ENCODE data around the gene MBTPS1. TPM values are rescaled to one million over a fixed set of nuclear protein-coding genes. Genes with fewer than 3 reads are reported as not detected.

Gene MBTPS1
- total RNA-seq, 2 experiments from 2014 or later: 46.4 to 50.4 TPM

GRCh38 chr16:84032458-84033178 is 84.1 kb downstream of the MBTPS1 start:
- ChIA-PET CTCF (no interaction called here), POLR2A (no interaction called here)
- H3K9me3 Mint-ChIP-seq: peaks cover 7% of the 10 kb centered on the region
- no peaks in the 10 kb centered on the region for H3K36me3 Mint-ChIP-seq (ENCODE audit: low read depth)
- no peak for DNase-seq
- peaks cover 7% of the 10 kb centered on the region for H3K27me3 Mint-ChIP-seq
- peaks cover 12% of the 10 kb centered on the region for H3K4me1 Mint-ChIP-seq
- no peak overlapping the region for H3K4me3 Mint-ChIP-seq
- H3K27ac Mint-ChIP-seq: no peak overlapping the region

GRCh38 chr16:84031556-84031955 is 85.2 kb downstream of the MBTPS1 start:
- ChIA-PET CTCF (no interaction called here), POLR2A (no interaction called here)
- Mint-ChIP-seq H3K36me3 (ENCODE audit: low read depth) (no peaks in the 10 kb centered on the region), H3K9me3 (peaks cover 7% of the 10 kb centered on the region), H3K27me3 (peaks cover 8% of the 10 kb centered on the region), H3K4me3 (no peak overlapping the region), H3K27ac (no peak overlapping the region), H3K4me1 (peaks cover 12% of the 10 kb centered on the region)
- DNase-seq: no peak

GRCh38 chr16:84029297-84030047 is 87.3 kb downstream of the MBTPS1 start:
- H3K4me3 Mint-ChIP-seq: no peak overlapping the region
- CTCF ChIA-PET: no interaction called here
- peaks cover 9% of the 10 kb centered on the region for H3K27me3 Mint-ChIP-seq

GRCh38 chr16:84027625-84028024 is 89.1 kb downstream of the MBTPS1 start:
- H3K4me1 Mint-ChIP-seq: peaks cover 12% of the 10 kb centered on the region
- CTCF ChIA-PET: interaction anchor here (0.7 kb wide), 1 partner anchor 582 kb away, joined by 3 read pairs; no protein-coding TSS in a partner anchor
- POLR2A ChIA-PET: no interaction called here
- no peak overlapping the region for H3K4me3 Mint-ChIP-seq
- H3K27me3 Mint-ChIP-seq: peaks cover 13% of the 10 kb centered on the region
- DNase-seq: no peak
- no peaks in the 10 kb centered on the region for H3K36me3 Mint-ChIP-seq (ENCODE audit: low read depth)
- H3K27ac Mint-ChIP-seq: no peak overlapping the region
- no peaks in the 10 kb centered on the region for H3K9me3 Mint-ChIP-seq

More at GRCh38 chr16:84029297-84030047, 87.3 kb downstream of the MBTPS1 start:
- Mint-ChIP-seq H3K36me3 (ENCODE audit: low read depth) (no peaks in the 10 kb centered on the region), H3K27ac (no peak overlapping the region), H3K9me3 (no peaks in the 10 kb centered on the region), H3K4me1 (peaks cover 12% of the 10 kb centered on the region)
- no peak for DNase-seq
- POLR2A ChIA-PET: no interaction called here

- ChIA-PET CTCF (no interaction called here), POLR2A (no interaction called here)
- H3K4me1 Mint-ChIP-seq: peaks cover 12% of the 10 kb centered on the region
- H3K9me3 Mint-ChIP-seq: peaks cover 2% of the 10 kb centered on the region
- peaks cover 13% of the 10 kb centered on the region for H3K27me3 Mint-ChIP-seq
- H3K27ac Mint-ChIP-seq: no peak overlapping the region
- peaks cover 1% of the 10 kb centered on the region for H3K36me3 Mint-ChIP-seq (ENCODE audit: low read depth)
- DNase-seq: no peak
- H3K4me3 Mint-ChIP-seq: no peak overlapping the region
Measured at GRCh38 chr16:84026606-84027005, 90.1 kb downstream of the MBTPS1 start.

- H3K4me1 Mint-ChIP-seq: peaks cover 7% of the 10 kb centered on the region
- H3K27ac Mint-ChIP-seq: no peak overlapping the region
- H3K36me3 Mint-ChIP-seq (ENCODE audit: low read depth): peaks cover 4% of the 10 kb centered on the region
- no peak for DNase-seq
- ChIA-PET POLR2A (no interaction called here), CTCF (no interaction called here)
- H3K4me3 Mint-ChIP-seq: no peak overlapping the region
- H3K9me3 Mint-ChIP-seq: peaks cover 11% of the 10 kb centered on the region
- H3K27me3 Mint-ChIP-seq: peaks cover 9% of the 10 kb centered on the region
Measured at GRCh38 chr16:84024854-84025253, 91.9 kb downstream of the MBTPS1 start.

- H3K36me3 Mint-ChIP-seq (ENCODE audit: low read depth): peaks cover 4% of the 10 kb centered on the region
- CTCF ChIA-PET: no interaction called here
- no peak overlapping the region for H3K27ac Mint-ChIP-seq
- no peak overlapping the region for H3K4me3 Mint-ChIP-seq
- POLR2A ChIA-PET: no interaction called here
- H3K9me3 Mint-ChIP-seq: peaks cover 11% of the 10 kb centered on the region
- no peak for DNase-seq
- H3K27me3 Mint-ChIP-seq: peaks cover 9% of the 10 kb centered on the region
- H3K4me1 Mint-ChIP-seq: no peaks in the 10 kb centered on the region
Measured at GRCh38 chr16:84022644-84023043, 94.1 kb downstream of the MBTPS1 start.

- POLR2A ChIA-PET: no interaction called here
- peaks cover 7% of the 10 kb centered on the region for H3K27me3 Mint-ChIP-seq
- no peaks in the 10 kb centered on the region for H3K4me1 Mint-ChIP-seq
- CTCF ChIA-PET: no interaction called here
- no peak overlapping the region for H3K4me3 Mint-ChIP-seq
- peaks cover 4% of the 10 kb centered on the region for H3K36me3 Mint-ChIP-seq (ENCODE audit: low read depth)
- no peak overlapping the region for H3K27ac Mint-ChIP-seq
- no peak for DNase-seq
- H3K9me3 Mint-ChIP-seq: peaks cover 11% of the 10 kb centered on the region
Measured at GRCh38 chr16:84021488-84021887, 95.3 kb downstream of the MBTPS1 start.

- H3K4me3 Mint-ChIP-seq: no peak overlapping the region
- CTCF ChIA-PET: no interaction called here
- H3K9me3 Mint-ChIP-seq: peaks cover 11% of the 10 kb centered on the region
- no peak for DNase-seq
- H3K4me1 Mint-ChIP-seq: no peaks in the 10 kb centered on the region
- no peak overlapping the region for H3K27ac Mint-ChIP-seq
- peaks cover 4% of the 10 kb centered on the region for H3K36me3 Mint-ChIP-seq (ENCODE audit: low read depth)
- peaks cover 7% of the 10 kb centered on the region for H3K27me3 Mint-ChIP-seq
- POLR2A ChIA-PET: no interaction called here
Measured at GRCh38 chr16:84020353-84020752, 96.4 kb downstream of the MBTPS1 start.

GRCh38 chr16:84018710-84019109 is 98.0 kb downstream of the MBTPS1 start:
- Mint-ChIP-seq H3K9me3 (peaks cover 11% of the 10 kb centered on the region), H3K27me3 (peaks cover 7% of the 10 kb centered on the region), H3K4me1 (peaks cover 10% of the 10 kb centered on the region), H3K36me3 (ENCODE audit: low read depth) (peaks cover 4% of the 10 kb centered on the region), H3K27ac (no peak overlapping the region), H3K4me3 (no peak overlapping the region)
- CTCF ChIA-PET: interaction anchor here (1.2 kb wide), 1 partner anchor 11 kb away, joined by 3 read pairs; no protein-coding TSS in a partner anchor
- POLR2A ChIA-PET: no interaction called here
- no peak for DNase-seq

GRCh38 chr16:84016477-84016876 is 100.3 kb downstream of the MBTPS1 start:
- H3K27ac Mint-ChIP-seq: no peak overlapping the region
- CTCF ChIA-PET: no interaction called here
- H3K9me3 Mint-ChIP-seq: peaks cover 8% of the 10 kb centered on the region

GRCh38 chr16:84015399-84015798 is 101.3 kb downstream of the MBTPS1 start:
- DNase-seq: no peak
- Mint-ChIP-seq H3K4me1 (peaks cover 10% of the 10 kb centered on the region), H3K4me3 (no peak overlapping the region), H3K9me3 (no peaks in the 10 kb centered on the region), H3K36me3 (ENCODE audit: low read depth) (no peaks in the 10 kb centered on the region), H3K27me3 (no peaks in the 10 kb centered on the region), H3K27ac (no peak overlapping the region)
- CTCF ChIA-PET: interaction anchor here (1.1 kb wide), 1 partner anchor 70 kb away, joined by 3 read pairs; no protein-coding TSS in a partner anchor
- POLR2A ChIA-PET: no interaction called here

More at GRCh38 chr16:84016477-84016876, 100.3 kb downstream of the MBTPS1 start:
- POLR2A ChIA-PET: no interaction called here
- Mint-ChIP-seq H3K4me3 (no peak overlapping the region), H3K36me3 (ENCODE audit: low read depth) (peaks cover 2% of the 10 kb centered on the region), H3K4me1 (peaks cover 10% of the 10 kb centered on the region), H3K27me3 (peaks cover 2% of the 10 kb centered on the region)
- DNase-seq: no peak

GRCh38 chr16:84014570-84015327 is 102.0 kb downstream of the MBTPS1 start:
- peaks cover 10% of the 10 kb centered on the region for H3K4me1 Mint-ChIP-seq
- H3K9me3 Mint-ChIP-seq: no peaks in the 10 kb centered on the region
- CTCF ChIA-PET: interaction anchor here (1.1 to 1.5 kb wide), 4 partner anchors 61 to 172 kb away, joined by 3 to 11 read pairs (median 5); partner anchors contain the start of genes MBTPS1 and TAF1C
- H3K36me3 Mint-ChIP-seq (ENCODE audit: low read depth): no peaks in the 10 kb centered on the region
- DNase-seq: no peak
- no peak overlapping the region for H3K4me3 Mint-ChIP-seq
- no peak overlapping the region for H3K27ac Mint-ChIP-seq
- H3K27me3 Mint-ChIP-seq: no peaks in the 10 kb centered on the region
- POLR2A ChIA-PET: interaction anchor here (0.9 kb wide), 1 partner anchor 1041 kb away, joined by 3 read pairs; no protein-coding TSS in a partner anchor
